ENCODE measurements around the gene BLTP3A.

DNA sequence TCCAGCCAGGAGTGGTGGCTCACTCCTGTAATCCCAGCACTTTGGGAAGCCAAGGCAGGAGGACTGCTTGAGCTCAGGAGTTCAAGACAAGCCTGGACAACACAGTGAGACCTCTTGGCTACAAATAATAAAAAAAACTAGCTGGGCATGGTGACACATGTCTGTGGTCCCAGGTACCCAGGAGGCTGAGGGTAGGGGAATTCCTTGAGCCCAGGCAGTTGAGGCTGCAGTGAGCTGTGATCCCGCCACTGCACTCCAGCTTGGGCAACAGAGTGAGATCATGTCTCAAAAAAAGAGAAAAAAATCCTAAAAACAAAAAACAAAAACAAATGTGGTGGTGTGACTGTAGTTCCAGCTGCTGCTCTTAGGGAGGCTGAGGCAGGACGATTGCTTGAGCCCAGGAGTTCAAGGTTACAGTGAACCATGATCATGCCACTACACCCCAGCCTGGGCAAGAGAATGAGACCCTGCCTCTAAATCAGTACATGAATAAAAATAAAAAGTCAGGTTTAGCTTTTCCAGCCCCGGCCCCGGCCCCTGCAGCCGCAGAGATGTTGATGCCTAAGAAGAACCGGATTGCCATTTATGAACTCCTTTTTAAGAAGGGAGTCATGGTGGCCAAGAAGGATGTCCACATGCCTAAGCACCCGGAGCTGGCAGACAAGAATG, 48.1 kb upstream of the BLTP3A start:
- TF ChIP-seq, protein P1, sequence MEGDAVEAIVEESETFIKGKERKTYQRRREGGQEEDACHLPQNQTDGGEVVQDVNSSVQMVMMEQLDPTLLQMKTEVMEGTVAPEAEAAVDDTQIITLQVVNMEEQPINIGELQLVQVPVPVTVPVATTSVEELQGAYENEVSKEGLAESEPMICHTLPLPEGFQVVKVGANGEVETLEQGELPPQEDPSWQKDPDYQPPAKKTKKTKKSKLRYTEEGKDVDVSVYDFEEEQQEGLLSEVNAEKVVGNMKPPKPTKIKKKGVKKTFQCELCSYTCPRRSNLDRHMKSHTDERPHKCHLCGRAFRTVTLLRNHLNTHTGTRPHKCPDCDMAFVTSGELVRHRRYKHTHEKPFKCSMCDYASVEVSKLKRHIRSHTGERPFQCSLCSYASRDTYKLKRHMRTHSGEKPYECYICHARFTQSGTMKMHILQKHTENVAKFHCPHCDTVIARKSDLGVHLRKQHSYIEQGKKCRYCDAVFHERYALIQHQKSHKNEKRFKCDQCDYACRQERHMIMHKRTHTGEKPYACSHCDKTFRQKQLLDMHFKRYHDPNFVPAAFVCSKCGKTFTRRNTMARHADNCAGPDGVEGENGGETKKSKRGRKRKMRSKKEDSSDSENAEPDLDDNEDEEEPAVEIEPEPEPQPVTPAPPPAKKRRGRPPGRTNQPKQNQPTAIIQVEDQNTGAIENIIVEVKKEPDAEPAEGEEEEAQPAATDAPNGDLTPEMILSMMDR (IDR thresholded peaks at IDR 0.05; ENCODE audit: control extremely low read depth in 1 of 3, insufficient read depth in 1 of 3, low read depth in 1 of 3, low read length in 3 of 3), result no peak
- no peak for TF ChIP-seq RAD21 (IDR thresholded peaks at IDR 0.05 in 1 of 2, conservative IDR thresholded peaks at IDR 0.05 in 1 of 2; ENCODE audit: low read depth in 2 of 2, low read length in 2 of 2)
- TF ChIP-seq EP300 (IDR thresholded peaks at IDR 0.05; ENCODE audit: borderline replicate concordance in 1 of 2, low read depth in 2 of 2, low read length in 2 of 2), result no peak
- TF ChIP-seq, protein P2, sequence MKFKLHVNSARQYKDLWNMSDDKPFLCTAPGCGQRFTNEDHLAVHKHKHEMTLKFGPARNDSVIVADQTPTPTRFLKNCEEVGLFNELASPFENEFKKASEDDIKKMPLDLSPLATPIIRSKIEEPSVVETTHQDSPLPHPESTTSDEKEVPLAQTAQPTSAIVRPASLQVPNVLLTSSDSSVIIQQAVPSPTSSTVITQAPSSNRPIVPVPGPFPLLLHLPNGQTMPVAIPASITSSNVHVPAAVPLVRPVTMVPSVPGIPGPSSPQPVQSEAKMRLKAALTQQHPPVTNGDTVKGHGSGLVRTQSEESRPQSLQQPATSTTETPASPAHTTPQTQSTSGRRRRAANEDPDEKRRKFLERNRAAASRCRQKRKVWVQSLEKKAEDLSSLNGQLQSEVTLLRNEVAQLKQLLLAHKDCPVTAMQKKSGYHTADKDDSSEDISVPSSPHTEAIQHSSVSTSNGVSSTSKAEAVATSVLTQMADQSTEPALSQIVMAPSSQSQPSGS (IDR thresholded peaks at IDR 0.05; ENCODE audit: low read length), result no peak
- TF ChIP-seq, protein P3, sequence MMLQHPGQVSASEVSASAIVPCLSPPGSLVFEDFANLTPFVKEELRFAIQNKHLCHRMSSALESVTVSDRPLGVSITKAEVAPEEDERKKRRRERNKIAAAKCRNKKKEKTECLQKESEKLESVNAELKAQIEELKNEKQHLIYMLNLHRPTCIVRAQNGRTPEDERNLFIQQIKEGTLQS (IDR thresholded peaks at IDR 0.05; ENCODE audit: insufficient read depth, low read depth, low read length), result no peak
- no peak for TF ChIP-seq ZNF274 (IDR thresholded peaks at IDR 0.05; ENCODE audit: borderline replicate concordance, extremely low read depth, low read length)
- TF ChIP-seq EZH2 (IDR thresholded peaks at IDR 0.05; ENCODE audit: low read depth, low read length, severe bottlenecking), result no peak
- TF ChIP-seq YY1 (IDR thresholded peaks at IDR 0.05; ENCODE audit: low read depth, low read length), result no peak
- TF ChIP-seq RFX5 (IDR thresholded peaks at IDR 0.05; ENCODE audit: borderline replicate concordance, low read depth, low read length), result no peak
- TF ChIP-seq, protein P4, sequence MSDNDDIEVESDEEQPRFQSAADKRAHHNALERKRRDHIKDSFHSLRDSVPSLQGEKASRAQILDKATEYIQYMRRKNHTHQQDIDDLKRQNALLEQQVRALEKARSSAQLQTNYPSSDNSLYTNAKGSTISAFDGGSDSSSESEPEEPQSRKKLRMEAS (IDR thresholded peaks at IDR 0.05), result no peak
- TF ChIP-seq POLR2A (IDR thresholded peaks at IDR 0.05; ENCODE audit: control extremely low read depth in 1 of 2, low read depth in 2 of 2, low read length in 2 of 2), result no peak
- no peak for TF ChIP-seq TEAD4 (IDR thresholded peaks at IDR 0.05; ENCODE audit: low read depth, low read length)

All from H1 (cell line).